ENCODE measurements around the gene FAM25A.
A peak's percentile ranks its signal among the peaks of the same experiment; 100 is the strongest.
"Not testable (repeated sequence)": the region's sequence is repeated elsewhere in the genome, so short reads cannot be mapped to it uniquely, and the experiment has no call there.

The FAM25A gene

GRCh38 chr10:87020056-87020455, at the start of gene FAM25A:
Gene FAM25A, plus strand, starts transcription at chr10:87020294. Its CDS starts 31 bp downstream, at chr10:87020325.
- DNase-seq (ENCODE audit: low spot score); FAIRE-seq: not testable (repeated sequence)

- no peak for FAIRE-seq
- no peak for DNase-seq (ENCODE audit: low spot score)
Observed at GRCh38 chr10:86970982-86971231, 49.2 kb upstream of the FAM25A start.

- DNase-seq (ENCODE audit: low spot score), result peak; percentile 94
- peak; percentile 93 for FAIRE-seq
Observed at GRCh38 chr10:86971232-86971991, 48.7 kb upstream of the FAM25A start.

- DNase-seq (ENCODE audit: low spot score), result no peak
- FAIRE-seq, result no peak
Observed at GRCh38 chr10:86972613-86973380, 47.3 kb upstream of the FAM25A start.

- DNase-seq (ENCODE audit: low spot score) (no peak), FAIRE-seq (no peak)
Observed at GRCh38 chr10:86974484-86974883, 45.6 kb upstream of the FAM25A start.

DNA sequence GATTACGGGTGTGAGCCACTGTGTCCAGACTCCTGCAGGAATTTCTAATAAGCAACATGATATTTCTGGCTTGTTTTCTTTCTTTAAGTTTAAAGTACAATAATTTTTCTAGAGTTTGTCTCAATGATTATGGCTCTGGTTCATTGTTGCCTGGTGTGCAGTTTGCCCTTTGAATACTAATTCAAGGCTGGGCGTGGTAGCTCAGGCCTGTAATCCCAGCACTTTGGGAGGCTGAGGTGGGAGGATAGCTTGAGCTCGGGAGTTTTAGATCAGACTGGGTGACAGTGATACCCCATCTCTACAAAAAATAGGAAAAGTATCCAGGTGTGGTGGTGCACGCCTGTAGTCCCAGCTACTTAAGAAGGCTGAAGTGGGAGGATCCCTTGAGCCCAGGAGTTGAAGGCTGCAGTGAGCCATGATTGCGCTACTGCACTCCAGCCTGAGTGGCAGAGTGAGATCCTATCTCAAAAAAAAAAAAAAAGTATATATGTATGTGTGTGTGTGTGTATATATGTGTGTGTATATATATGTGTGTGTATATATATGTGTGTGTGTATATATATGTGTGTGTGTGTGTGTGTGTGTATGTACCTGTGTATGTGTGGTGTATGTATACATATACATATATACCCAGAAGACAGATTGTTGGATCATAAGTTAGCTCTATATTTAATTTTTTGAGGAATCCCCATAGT, 43.6 kb upstream of the FAM25A start:
- no peak for DNase-seq (ENCODE audit: low spot score)
- no peak for FAIRE-seq

GRCh38 chr10:86978457-86978856, 41.6 kb upstream of the FAM25A start:
- FAIRE-seq; DNase-seq (ENCODE audit: low spot score): not testable (repeated sequence)

DNA sequence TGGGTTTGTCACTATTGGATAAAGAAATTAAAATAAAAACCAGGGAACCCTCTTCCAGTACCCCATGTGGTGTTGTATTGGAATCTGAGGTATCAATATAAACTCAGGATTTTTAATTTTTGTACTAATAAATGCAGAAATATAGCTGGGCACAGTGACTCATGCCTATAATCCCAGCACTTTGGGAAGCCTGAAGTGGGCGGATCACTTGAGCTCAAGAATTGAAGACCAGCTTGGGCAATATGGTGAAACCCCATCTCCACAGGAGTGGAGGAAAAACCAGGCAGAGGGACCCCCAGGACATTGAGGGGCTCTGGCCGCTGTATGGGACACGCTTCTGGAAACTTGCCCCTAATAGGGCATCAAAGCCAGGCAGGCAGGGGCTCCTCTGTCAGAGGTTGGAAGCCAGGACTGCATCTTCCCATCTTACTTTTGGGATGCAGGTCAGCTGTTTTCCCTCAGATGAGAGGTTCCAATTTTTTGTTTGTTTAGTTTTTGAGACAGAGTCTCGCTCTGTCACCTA, 40.7 kb upstream of the FAM25A start:
- FAIRE-seq (no peak), DNase-seq (ENCODE audit: low spot score) (no peak)

- no peak for DNase-seq (ENCODE audit: low spot score)
- no peak for FAIRE-seq
Observed at GRCh38 chr10:86979977-86980448, 40.1 kb upstream of the FAM25A start.

DNA sequence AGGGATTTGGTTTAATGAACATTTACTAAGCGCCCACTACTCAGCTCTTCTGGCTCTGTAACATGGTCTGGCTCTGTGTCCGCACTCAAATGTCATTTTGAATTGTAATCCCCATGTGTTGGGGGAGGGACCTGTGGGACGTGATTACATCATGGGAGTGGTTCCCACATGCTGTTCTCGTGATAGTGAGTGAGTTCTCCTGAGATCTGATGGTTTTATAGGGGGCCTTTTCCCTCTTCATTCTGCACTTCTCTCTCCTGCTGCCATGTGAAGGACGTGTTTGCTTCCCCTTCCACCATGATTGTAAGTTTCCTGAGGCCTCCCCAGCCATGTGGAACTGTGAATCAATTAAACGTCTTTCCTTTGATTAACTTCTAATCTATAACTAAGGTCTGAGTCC, 39.1 kb upstream of the FAM25A start:
- FAIRE-seq, result not testable (repeated sequence)

DNA sequence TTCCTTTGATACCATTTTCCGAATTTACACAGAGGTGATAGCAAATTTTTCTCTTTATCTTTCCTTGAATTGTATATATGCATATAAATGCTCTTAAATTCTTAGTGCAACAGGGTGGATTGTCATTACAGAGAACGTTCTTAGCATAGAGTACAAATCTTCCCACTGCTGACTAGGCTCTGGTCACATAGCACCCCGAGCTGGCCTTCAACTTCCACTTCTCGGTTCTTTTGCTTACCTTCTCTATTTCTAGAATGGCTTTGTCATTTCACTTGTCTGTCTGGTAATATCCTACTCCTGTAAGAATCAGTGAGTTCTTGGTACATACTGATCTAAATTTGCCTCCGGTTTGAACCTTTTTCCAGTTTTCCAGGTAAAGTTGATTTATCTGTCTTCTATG, 38.4 kb upstream of the FAM25A start:
- DNase-seq (ENCODE audit: low spot score), result no peak
- no peak for FAIRE-seq

More for the DNA sequence above, 39.1 kb upstream of the FAM25A start:
- not testable (repeated sequence) for DNase-seq (ENCODE audit: low spot score)

GRCh38 chr10:86984498-86984897, 35.6 kb upstream of the FAM25A start:
- FAIRE-seq; DNase-seq (ENCODE audit: low spot score): not testable (repeated sequence)

DNA sequence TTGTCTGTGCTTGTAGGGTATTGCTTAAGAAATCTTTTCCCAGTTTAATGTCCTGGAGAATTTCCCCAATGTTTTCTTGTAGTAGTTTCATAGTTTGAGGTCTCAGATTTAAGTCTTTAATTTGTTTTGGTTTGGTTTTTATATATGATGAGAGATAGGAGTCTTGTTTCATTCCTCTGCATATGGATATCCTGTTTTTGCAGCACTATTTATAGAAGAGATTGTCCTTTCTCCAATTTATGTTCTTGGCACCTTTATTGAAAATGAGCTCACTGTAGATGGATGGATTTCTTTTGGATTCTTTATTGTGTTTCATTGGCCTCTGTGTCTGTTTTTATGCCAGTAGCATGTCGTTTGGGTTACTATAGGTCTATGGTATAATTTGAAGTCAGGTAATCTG, 31.6 kb upstream of the FAM25A start:
- FAIRE-seq, result no peak
- DNase-seq (ENCODE audit: low spot score), result no peak

DNA sequence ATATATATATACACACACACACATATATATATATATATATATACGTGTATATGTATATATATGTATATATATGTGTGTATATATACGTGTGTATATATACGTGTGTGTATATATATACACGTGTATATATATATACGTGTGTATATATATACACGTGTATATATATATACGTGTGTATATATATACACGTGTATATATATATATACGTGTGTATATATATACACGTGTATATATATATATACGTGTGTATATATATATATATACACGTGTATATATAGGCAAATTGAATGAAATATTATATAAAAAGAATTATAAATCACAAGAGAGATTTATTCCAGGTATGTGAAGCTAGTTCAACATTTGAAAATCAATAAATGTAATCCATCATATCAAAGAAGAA, 28.7 kb upstream of the FAM25A start:
- DNase-seq (ENCODE audit: low spot score); FAIRE-seq: not testable (repeated sequence)

GRCh38 chr10:86992456-86992855, 27.6 kb upstream of the FAM25A start:
- DNase-seq (ENCODE audit: low spot score) (no peak), FAIRE-seq (no peak)

- FAIRE-seq (no peak), DNase-seq (ENCODE audit: low spot score) (no peak)
Observed at GRCh38 chr10:86992929-86993328, 27.2 kb upstream of the FAM25A start.

- DNase-seq (ENCODE audit: low spot score); FAIRE-seq: not testable (repeated sequence)
Observed at GRCh38 chr10:86999802-87000403, 20.2 kb upstream of the FAM25A start.

DNA sequence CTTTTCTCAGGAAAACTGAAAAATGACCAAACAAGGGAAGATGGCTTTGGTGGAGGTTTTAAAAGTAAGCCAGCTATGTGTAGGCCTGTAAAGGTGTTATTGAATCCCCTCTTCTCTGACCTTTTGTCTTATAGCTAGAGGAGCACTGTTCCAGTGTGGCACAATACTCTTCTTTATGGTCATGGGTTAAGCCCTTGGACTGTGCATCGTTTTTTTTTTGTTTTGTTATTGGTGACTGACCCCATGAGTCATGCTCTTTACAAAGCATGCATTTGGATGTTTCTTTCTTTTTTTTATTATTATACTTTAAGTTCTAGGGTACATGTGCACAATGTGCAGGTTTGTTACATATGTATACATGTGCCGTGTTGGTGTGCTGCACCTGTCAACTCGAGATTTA, 19.6 kb upstream of the FAM25A start:
- no peak for FAIRE-seq
- no peak for DNase-seq (ENCODE audit: low spot score)

DNA sequence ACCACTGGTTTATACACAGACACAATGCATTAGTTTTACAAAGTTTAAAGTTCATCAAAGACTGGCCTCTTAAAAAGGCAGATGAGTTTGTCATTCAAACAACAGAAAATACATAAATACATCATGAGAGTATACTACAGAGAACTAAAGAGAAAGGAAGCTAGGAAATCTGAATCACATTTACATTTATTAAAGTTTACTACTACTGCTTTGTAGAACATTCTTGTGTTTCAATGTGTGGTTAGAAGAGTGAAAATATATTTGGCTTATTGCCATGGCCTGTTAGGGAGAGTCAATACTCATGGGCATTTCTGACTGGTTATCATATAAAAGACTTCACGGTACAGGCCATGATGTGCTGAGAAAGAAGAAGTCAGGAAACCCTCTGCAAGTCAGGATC, 13.0 kb upstream of the FAM25A start:
- not testable (repeated sequence) for DNase-seq (ENCODE audit: low spot score)

GRCh38 chr10:87007674-87008073, 12.4 kb upstream of the FAM25A start:
- not testable (repeated sequence) for FAIRE-seq; DNase-seq (ENCODE audit: low spot score)

More for the DNA sequence above, 13.0 kb upstream of the FAM25A start:
- FAIRE-seq, result not testable (repeated sequence)

DNA sequence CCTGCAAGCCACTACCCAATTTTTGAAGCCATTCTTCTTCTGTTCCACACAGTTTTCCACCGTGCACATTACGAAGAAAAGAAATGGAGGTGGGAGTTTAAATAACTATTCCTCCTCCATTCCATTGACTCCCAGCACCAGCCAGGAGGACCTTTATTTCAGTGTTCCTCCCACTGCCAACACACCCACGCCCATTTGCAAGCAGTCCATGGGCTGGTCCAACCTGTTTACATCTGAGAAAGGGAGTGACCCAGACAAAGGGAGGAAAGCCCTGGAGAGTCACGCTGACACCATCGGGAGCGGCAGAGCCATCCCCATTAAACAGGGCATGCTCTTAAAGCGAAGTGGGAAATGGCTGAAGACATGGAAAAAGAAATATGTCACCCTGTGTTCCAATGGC, 11.8 kb upstream of the FAM25A start:
- FAIRE-seq; DNase-seq (ENCODE audit: low spot score): not testable (repeated sequence)

Data from urothelium cell line (cell line).